Caco-2 (cell line): Measurements from ENCODE around the gene AP4M1. TPM values are rescaled to one million over a fixed set of nuclear protein-coding genes. Genes with fewer than 3 reads are reported as not detected.

Experiments
- BruUV-seq: library from RNA; stranded (reverse); fragments of 400-500 nt; replicated peaks from 2 replicates; lab custom pipeline; 2021; lab: Mats Ljungman, UMichigan
- CTCF ChIA-PET: fragments of 300-600 bp; sonication (Branson Sonifier 250); formaldehyde crosslinking; loops from one replicate; lab custom pipeline; 2022; ENCODE audit warnings: antibody characterized with exemption; lab: Charles Lee
- POLR2A ChIA-PET: fragments of 300-600 bp; sonication (Branson Sonifier 250); formaldehyde crosslinking; loops from one replicate; lab custom pipeline; 2022; ENCODE audit warnings: antibody characterized with exemption; lab: Charles Lee
- DNase-seq, 2 experiments: peaks; one replicate each; pipeline versions ENCODE4 v3.0.0 to v3.0.0-alpha.2; 2020 to 2022
- H3K27me3 ChIP-seq: replicated peaks from 2 replicates; pipeline ENCODE4 v1.6.0; 2011; ENCODE audit warnings: low read length; ENCODE audit not compliant: control insufficient read depth, insufficient read depth
- H3K36me3 ChIP-seq: 2 replicates; pipeline ENCODE4 v1.5.1; 2011; ENCODE audit warnings: low read length; ENCODE audit not compliant: control insufficient read depth, insufficient read depth
- H3K4me1 ChIP-seq: fragments of 250-450 bp; sonication (Bioruptor Pico); 2 replicates; pipeline ENCODE4 v1.5.1; 2020; ENCODE audit warnings: mild to moderate bottlenecking
- H3K4me3 ChIP-seq: 2 replicates; pipeline ENCODE4 v1.5.1; 2011; ENCODE audit warnings: low read depth, mild to moderate bottlenecking, control low read depth, low read length
- H3K9me3 ChIP-seq: fragments of 250-450 bp; sonication (Bioruptor Pico); 2 replicates; pipeline ENCODE4 v1.5.1; 2020; ENCODE audit warnings: mild to moderate bottlenecking, moderate library complexity
- H3K27ac Mint-ChIP-seq: one replicate; pipeline ENCODE4 v1.8.0; 2022; ENCODE audit warnings: mixed read lengths; ENCODE audit not compliant: unreplicated experiment
- H3K27me3 Mint-ChIP-seq: one replicate; pipeline ENCODE4 v1.8.0; 2022; ENCODE audit warnings: mixed read lengths; ENCODE audit not compliant: insufficient read depth, unreplicated experiment
- H3K36me3 Mint-ChIP-seq: one replicate; pipeline ENCODE4 v1.8.0; 2022; ENCODE audit warnings: mild to moderate bottlenecking, mixed read lengths; ENCODE audit not compliant: insufficient read depth, unreplicated experiment
- H3K4me1 Mint-ChIP-seq: one replicate; pipeline ENCODE4 v1.8.0; 2022; ENCODE audit warnings: low read depth, mixed read lengths; ENCODE audit not compliant: unreplicated experiment
- H3K4me3 Mint-ChIP-seq: one replicate; pipeline ENCODE4 v1.8.0; 2022; ENCODE audit warnings: mild to moderate bottlenecking, moderate library complexity, mixed read lengths; ENCODE audit not compliant: unreplicated experiment
- H3K9me3 Mint-ChIP-seq: one replicate; pipeline ENCODE4 v1.8.0; 2022; ENCODE audit warnings: mixed read lengths; ENCODE audit not compliant: unreplicated experiment
- intact Hi-C: fragments of 100-400 bp; cut with micrococcal nuclease; formaldehyde crosslinking; loops from one replicate; pipeline ENCODE4 v1.10.0; 2022; ENCODE audit not compliant: unreplicated experiment
- total RNA-seq: library from RNA; stranded (reverse); gene quantifications from 2 replicates; pipeline ENCODE4 v1.2.3, GENCODE V29; 2022
- TF ChIP-seq, protein P1 (sequence below), 2 experiments: fragments of 200-600 bp in 1 of 2; IDR thresholded peaks; 1 replicate in 1 of 2; 2 replicates in 1 of 2; pipeline versions ENCODE4 v1.5.1 to v1.8.0; 2011 to 2022; ENCODE audit warnings: antibody characterized with exemption in 1 of 2, control low read depth in 1 of 2, inconsistent platforms in 1 of 2, low read depth in 1 of 2, low read length in 1 of 2, mild to moderate bottlenecking in 1 of 2, moderate library complexity in 1 of 2; ENCODE audit not compliant: insufficient read depth in 1 of 2, severe bottlenecking in 1 of 2, unreplicated experiment in 1 of 2

AP4M1 gene
- total RNA-seq, 1 experiment from 2014 or later, result 16.2 TPM

DNA sequence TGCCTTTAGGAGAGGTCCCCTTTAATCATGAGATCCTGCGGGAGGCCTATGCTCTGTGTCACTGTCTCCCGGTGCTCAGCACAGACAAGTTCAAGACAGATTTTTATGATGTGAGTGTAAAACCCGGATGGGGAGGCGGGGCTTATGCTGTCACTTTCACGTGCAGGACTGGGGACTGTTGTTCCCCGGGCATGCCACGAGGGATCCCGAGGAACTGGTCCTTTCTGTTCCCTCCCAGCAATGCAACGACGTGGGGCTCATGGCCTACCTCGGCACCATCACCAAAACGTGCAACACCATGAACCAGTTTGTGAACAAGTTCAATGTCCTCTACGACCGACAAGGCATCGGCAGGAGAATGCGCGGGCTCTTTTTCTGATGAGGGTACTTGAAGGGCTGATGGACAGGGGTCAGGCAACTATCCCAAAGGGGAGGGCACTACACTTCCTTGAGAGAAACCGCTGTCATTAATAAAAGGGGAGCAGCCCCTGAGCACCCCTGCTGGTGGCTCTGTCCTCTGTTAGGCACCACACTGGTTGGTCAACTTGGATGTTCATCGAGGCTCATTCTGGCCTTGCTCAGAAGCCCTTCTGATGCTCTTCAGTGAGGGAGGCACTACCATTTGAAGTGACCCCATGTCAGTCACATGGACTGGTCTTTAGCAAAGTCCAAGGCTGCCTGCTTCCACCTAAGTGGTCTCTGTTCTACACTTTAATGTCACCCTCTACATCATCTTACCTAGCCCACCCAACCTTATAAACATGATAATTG lies 9.8 kb upstream of the AP4M1 start:
- peaks cover 79% of the 10 kb centered on the region for H3K36me3 Mint-ChIP-seq
- Histone ChIP-seq H3K9me3 (no peaks in the 10 kb centered on the region), H3K4me3 (no peak overlapping the region), H3K4me1 (0 out of 2 replicates have a peak, but pooled peaks cover 7% of the 10 kb centered on the region), H3K27me3 (no peaks in the 10 kb centered on the region), H3K36me3 (peaks cover 4% of the 10 kb centered on the region)
- no TSS peak for BruUV-seq
- no peak overlapping the region for H3K4me3 Mint-ChIP-seq
- POLR2A ChIA-PET, result no interaction called here
- peak overlapping the region; percentile 45 for H3K27ac Mint-ChIP-seq
- intact Hi-C loops, result no loop called here
- H3K9me3 Mint-ChIP-seq, result no peaks in the 10 kb centered on the region
- peaks cover 8% of the 10 kb centered on the region for H3K4me1 Mint-ChIP-seq
- peak in 1 of 2 experiments; percentile 47 for DNase-seq
- CTCF ChIA-PET, result no interaction called here
- no peaks in the 10 kb centered on the region for H3K27me3 Mint-ChIP-seq
- TF ChIP-seq, protein P1, sequence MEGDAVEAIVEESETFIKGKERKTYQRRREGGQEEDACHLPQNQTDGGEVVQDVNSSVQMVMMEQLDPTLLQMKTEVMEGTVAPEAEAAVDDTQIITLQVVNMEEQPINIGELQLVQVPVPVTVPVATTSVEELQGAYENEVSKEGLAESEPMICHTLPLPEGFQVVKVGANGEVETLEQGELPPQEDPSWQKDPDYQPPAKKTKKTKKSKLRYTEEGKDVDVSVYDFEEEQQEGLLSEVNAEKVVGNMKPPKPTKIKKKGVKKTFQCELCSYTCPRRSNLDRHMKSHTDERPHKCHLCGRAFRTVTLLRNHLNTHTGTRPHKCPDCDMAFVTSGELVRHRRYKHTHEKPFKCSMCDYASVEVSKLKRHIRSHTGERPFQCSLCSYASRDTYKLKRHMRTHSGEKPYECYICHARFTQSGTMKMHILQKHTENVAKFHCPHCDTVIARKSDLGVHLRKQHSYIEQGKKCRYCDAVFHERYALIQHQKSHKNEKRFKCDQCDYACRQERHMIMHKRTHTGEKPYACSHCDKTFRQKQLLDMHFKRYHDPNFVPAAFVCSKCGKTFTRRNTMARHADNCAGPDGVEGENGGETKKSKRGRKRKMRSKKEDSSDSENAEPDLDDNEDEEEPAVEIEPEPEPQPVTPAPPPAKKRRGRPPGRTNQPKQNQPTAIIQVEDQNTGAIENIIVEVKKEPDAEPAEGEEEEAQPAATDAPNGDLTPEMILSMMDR (IDR thresholded peaks at IDR 0.05; ENCODE audit: insufficient read depth in 1 of 2, low read depth in 1 of 2, low read length in 1 of 2, severe bottlenecking in 1 of 2, unreplicated experiment in 1 of 2), result peak in 1 of 2 experiments; percentile 12

DNA sequence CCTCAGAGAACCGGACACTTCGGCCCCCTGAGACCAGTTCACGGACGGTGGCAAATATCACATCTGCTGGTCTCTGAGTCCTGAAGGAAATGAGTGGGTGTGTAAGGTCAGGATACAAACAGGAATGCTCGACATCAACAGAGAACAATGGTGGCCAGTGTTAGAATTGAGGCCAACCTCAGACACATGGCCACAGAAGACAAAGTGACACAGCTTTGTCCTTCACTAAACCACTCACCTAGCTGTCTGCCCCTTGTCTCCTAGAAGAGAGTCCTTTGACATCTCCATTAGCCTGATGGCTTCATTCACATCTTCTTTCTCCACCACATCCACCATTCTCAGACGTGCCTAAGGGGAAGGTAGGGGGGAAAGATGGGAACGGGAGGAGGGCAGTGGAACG lies 8.4 kb upstream of the AP4M1 start:
- Histone ChIP-seq H3K4me3 (no peak overlapping the region), H3K36me3 (peaks cover 9% of the 10 kb centered on the region), H3K4me1 (0 out of 2 replicates have a peak, but pooled peaks cover 3% of the 10 kb centered on the region), H3K27me3 (no peaks in the 10 kb centered on the region), H3K9me3 (no peaks in the 10 kb centered on the region)
- BruUV-seq, result TSS peak; percentile 25
- ChIA-PET POLR2A (interaction anchor here (1.0 kb wide), 1 partner anchor 9 kb away, joined by 4 read pairs; no protein-coding TSS in a partner anchor), CTCF (no interaction called here)
- H3K4me3 Mint-ChIP-seq, result no peak overlapping the region
- H3K27ac Mint-ChIP-seq, result peak overlapping the region; percentile 6
- intact Hi-C loops, result no loop called here
- H3K9me3 Mint-ChIP-seq, result no peaks in the 10 kb centered on the region
- DNase-seq, result no peak
- H3K4me1 Mint-ChIP-seq, result peaks cover 10% of the 10 kb centered on the region
- peaks cover 94% of the 10 kb centered on the region for H3K36me3 Mint-ChIP-seq
- TF ChIP-seq, protein P1 (IDR thresholded peaks at IDR 0.05; ENCODE audit: insufficient read depth in 1 of 2, low read depth in 1 of 2, low read length in 1 of 2, severe bottlenecking in 1 of 2, unreplicated experiment in 1 of 2), result no peak
- no peaks in the 10 kb centered on the region for H3K27me3 Mint-ChIP-seq

DNA sequence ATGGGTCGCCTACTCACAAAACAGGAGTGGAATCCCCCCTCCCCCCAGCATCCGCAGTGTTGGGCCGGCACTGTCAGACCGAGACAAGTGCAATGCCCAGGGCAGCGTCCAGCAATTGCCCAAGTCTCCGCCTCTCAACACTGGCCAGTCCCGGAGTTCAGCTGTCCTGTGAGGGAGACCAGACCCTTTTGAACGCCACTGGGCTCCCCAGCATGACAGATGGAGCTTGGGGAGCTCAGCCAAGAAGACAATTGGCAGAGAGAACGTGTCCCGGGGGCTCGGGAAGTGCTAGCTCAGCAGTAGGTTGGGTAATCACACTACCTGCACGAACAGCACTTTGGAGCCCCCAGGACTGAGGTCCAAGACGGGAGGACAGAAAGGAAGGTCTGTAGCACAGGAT lies 7.9 kb upstream of the AP4M1 start:
- DNase-seq, result no peak
- Histone ChIP-seq H3K27me3 (no peaks in the 10 kb centered on the region), H3K4me1 (no peaks in the 10 kb centered on the region), H3K36me3 (peaks cover 13% of the 10 kb centered on the region), H3K9me3 (no peaks in the 10 kb centered on the region), H3K4me3 (no peak overlapping the region)
- Mint-ChIP-seq H3K9me3 (no peaks in the 10 kb centered on the region), H3K36me3 (peaks cover 98% of the 10 kb centered on the region), H3K4me3 (no peak overlapping the region), H3K27ac (peak overlapping the region; percentile 6), H3K4me1 (peaks cover 14% of the 10 kb centered on the region), H3K27me3 (no peaks in the 10 kb centered on the region)
- POLR2A ChIA-PET, result no interaction called here
- TF ChIP-seq, protein P1 (IDR thresholded peaks at IDR 0.05; ENCODE audit: insufficient read depth in 1 of 2, low read depth in 1 of 2, low read length in 1 of 2, severe bottlenecking in 1 of 2, unreplicated experiment in 1 of 2), result no peak
- intact Hi-C loops, result no loop called here
- BruUV-seq, result no TSS peak
- CTCF ChIA-PET, result no interaction called here
